Activated gamma-delta T cell (primary cell): ENCODE results near the gene MRPL53.
"Not testable (repeated sequence)": the region's sequence is repeated elsewhere in the genome, so short reads cannot be mapped to it uniquely, and the experiment has no call there.

Source experiments
- DNase-seq: peaks from one replicate; lab custom pipeline; 2025; lab: John Stamatoyannopoulos, UW

MRPL53 gene

DNA sequence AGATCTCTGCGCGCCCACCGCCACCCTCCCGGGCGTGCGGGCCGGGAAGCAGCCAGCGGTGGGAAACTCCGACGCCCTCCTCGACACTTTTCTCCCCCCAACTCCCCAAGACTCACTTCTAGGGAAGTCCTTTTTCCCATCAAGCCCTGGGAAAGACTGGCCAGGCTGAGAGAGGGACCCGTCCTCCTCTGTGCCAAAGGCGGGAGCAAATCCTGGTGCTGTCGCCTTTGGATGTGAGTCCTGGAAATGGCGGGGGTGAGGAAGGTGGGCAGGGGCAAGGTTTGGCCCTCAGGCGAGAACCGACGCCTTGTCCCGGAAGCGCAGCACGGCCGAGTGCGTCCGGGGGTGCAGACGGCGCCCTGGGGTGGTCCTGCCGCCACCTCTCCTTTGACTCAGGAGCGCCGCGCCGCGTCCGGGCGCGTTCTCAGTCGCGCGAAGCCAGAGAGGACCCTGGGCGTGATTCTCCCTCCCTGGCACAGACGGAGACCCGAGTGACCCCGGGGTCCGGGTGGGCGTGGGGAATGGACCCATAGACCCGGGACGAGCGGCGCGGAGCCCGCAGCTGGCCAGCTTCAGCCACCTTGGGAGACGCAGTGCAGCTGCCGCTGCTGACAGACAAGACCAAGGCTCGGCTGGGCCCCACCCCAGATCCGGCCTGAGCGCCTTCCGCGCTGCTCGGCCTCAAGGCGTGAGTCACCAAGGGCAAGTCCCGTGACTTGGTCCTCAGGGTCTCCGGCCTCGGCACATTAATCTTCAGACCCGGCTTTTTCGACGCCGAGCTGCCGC is 30.4 kb upstream of the MRPL53 start:
- DNase-seq = peak; percentile 18

DNA sequence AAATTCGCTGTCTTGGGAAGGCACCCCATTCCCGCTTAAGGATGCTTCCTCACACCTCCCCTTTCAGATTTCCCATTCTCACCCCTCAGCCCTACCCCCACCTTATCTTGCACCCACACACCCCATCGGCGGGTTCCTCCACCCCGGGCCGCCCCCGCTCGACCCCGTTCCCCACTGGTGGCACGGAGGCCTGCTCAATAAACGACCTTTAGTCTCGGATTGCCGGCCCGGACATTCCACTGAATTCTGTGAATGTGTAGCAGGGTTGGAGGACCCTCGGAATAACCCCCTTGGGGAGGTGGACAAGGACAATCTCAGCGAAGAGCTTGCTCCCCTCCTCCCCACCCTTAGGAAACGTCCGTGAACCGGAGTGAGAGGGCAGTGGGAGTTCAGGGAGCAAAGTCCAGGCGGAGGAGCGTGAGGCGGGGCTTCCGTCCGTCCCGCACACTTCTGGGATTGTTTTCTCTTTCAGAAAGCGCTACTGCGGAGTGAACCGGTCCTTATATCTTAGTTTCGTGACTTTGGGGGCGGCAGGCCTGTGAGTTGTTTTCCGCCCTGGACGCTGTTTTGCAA is 29.8 kb upstream of the MRPL53 start:
- no peak for DNase-seq

DNA sequence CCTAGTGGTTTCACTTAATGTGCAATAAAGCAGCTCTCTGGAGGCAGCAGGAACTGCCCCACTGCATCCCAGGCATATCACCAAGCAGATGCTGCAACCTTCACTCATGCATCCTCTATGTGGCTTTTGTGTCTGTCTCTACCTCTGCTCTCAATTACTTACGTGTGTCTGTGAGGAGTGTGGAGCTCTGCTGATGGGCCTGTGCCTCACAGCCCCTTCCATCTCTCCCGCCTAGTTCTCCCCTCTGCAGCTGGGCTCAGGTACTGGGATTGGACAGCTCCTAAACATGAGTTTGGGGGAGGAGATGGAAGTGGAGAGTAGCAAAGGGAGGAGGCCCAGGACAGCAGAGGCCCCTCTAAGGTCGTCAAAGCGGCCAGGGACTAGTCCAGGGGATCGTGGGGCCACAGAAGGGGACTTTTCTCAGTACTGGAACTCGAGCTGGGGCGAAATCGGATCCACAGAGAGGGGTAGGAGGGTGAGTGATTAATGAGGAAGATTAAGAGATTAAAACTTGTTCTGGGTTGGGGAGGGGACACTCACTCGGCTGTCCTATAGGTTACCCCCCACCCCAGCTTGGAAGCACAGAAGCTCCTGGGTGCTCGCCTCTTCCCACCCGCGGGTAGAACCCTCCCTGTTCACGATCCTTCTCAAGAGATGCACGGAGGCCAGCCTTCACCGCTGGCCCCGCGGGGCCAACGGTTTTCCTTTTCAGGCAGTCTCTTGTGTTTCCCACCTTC is 29.0 kb upstream of the MRPL53 start:
- DNase-seq = no peak

DNA sequence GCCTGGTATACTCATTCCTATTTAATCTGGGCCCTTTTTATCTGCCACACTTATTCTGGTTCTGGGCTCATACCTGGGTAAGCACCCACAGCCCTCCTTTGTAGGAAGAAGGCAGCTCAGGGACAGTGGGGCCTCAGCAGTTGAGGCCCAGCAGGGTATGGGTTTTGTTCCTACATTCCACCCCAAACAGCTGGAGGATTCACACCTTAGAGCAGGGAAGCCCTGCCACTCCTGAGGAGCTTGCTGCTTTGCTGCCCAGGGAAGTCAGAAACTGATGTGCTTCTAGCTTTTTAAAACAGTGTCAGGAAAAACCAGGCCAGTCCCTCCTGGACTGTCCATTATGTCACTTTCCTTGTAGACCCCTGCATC is 28.1 kb upstream of the MRPL53 start:
- no peak for DNase-seq

DNA sequence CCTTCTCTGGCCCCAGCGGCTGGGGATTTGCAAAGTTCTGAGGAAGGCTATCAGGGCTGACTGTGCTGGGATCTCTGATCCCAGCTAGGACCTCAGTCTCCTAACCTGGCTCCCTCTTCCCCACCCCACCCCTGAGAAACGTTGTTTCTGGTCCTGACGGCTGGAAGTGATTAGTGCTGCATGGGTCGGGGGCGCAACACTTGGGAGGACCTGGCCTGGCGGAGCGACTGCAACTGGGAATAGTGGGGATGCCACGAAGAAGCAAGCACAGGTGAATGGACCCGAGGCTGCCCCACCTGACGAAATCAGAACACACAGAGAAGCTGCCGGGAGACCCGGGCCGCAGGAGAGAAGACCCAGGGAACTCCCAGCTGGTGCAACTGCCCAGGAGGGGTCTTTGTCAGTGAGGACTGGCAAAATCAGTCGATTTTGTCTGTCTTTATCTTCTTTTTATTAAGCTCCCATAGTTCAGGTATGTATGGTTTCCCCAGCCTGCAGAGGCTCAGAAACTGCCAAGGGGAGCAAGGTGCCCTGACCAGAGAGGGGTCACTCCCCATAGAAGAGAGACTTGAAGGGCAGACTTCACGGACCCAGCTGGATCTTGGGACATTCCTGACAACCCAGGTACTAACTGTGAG is 27.6 kb upstream of the MRPL53 start:
- no peak for DNase-seq

DNA sequence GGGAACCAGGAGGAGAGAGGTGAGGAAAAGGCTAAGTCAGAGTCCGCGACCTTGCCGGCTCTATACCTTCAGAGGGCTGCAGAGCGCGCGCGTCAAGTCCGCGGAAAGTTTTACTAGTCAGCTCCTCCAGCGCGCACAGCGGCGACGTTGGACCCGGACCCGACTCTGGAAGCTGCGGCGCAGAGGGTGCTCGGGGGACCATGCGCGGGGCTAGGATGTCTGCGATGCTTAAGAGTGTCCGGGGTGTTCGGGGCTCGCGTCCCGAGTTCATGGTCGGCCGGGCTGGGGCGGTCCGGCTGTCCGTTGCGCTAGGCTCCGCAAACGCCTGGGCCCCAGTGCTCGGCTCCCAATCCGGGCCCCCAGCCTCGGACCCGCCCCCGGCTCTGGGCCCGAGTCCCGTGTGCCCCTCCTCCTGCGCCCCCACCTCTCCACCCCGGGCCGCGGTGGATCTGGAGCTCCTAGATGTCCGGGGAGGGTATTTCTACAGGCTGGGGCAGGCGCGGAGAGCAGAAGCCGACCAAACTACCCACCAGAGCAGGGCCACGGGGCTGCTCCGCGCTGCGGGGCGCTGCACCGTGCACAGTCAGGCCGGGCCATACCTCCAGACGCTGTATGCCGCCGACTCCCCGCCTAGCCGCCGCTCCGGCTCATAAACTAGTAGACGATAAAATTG is 26.9 kb upstream of the MRPL53 start, which contains the start of gene LBX2:
Gene LBX2 (minus strand): TSS at position 337 of the 673 bp plus-strand sequence. CDS start 66 bp downstream, at position 271.
- DNase-seq = no peak

DNA sequence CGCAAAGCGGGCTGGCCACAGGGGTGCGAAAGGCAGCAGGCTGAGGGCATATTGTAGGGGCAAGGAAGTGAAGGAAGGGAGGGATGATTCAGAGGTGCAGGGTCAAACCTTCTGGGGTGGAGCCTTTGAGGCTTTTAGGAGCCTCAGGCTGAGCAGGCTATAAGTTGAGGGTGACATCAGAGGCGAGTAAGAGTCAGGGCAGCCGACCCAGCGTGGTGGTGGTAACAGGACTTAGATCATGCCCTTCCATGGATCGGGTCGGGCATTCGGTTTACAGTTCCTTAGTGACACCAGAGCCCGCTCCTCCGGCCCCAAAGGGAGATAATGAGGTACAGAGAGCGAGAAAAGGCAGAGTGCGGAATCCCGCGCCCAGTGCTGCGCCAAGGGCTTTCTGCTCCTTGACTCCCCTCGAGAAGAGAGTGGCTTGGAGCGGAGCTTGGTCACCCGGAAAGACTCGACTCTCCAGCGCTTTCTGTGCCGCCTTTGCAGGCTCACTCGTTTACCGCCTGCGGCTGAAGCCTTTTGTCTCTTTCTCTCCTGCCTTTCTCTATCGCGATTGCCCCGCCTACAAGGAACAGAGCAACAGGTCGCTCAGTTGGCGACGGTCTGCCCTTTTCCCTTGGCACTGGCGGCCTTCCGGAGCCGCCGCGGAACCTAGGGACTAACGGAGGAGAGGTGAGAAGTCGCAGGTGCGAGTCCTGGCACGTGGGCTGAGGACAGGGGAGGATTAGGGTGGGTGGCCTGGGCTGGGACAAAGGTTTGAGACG is 26.2 kb upstream of the MRPL53 start:
- DNase-seq = no peak

DNA sequence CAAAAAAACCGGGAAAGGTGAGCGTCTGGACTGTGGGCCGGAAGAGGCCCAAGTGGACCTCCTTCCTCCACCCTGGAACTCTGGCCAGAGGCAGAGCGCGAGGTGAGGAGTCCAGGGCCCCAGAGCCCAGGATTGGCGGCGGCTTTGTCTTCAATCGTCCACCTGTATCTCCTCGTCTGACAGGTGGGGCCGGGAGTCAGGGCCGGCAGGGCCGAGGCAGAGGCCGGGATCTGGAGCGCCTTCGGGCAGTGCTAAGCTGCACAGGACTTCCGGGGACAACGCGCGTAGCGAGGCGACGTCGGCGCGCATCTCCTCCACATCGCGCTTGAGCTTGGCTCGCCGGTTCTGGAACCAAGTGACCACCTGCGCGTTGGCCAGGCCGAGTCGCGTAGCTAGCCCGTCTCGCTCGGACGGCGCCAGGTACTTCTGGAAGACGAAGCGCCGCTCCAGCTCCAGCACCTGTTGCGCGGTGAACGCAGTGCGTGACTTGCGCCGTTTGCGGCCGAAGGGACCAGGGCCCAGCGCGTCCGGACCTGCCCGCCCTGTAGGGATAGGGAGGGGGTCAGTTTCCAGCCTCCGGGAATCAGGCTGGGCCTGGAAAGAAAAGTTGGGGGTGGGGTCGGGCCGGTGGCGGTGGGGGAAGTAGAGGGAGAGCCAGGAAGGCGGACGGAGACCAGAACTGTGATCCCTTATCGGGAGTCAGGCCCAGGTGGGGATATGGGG is 25.5 kb upstream of the MRPL53 start:
- no peak for DNase-seq

DNA sequence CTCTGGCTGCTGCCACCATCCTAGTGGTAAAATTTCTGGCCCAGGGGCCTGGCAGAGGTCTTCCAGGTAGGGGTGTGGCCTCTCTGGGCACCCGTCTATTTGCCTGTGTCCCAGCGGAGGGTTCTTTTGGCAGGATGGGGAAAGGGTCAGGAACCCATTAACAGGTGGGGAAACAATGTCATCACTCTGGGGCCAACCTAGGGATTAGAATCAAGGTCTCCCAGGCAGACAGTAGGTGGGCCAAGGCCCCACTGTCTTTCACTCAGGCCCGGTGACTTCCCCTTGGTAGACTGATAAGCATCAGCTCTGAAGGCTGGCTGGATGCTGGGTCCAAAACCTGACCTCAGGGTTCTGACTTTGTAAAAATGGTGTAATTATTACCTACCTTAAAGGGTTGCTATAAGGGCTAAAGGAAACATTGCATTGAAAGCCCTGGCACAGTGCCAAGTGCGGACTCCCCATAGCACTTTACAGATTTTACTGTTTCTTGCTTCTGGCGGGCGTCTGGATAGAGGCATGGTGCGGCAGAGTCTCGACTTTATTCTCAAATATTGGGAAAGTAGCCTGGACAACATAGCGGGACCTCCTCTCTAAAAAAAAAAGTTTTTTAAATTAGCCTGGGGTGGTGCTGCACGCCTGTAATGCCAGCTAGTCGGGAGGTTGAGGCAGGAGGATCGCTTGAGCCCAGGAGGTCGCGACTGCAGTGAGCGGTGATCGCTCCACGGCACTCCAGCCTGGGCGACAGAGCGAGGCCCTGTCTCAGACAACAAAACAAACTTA is 24.7 kb upstream of the MRPL53 start:
- no peak for DNase-seq

DNA sequence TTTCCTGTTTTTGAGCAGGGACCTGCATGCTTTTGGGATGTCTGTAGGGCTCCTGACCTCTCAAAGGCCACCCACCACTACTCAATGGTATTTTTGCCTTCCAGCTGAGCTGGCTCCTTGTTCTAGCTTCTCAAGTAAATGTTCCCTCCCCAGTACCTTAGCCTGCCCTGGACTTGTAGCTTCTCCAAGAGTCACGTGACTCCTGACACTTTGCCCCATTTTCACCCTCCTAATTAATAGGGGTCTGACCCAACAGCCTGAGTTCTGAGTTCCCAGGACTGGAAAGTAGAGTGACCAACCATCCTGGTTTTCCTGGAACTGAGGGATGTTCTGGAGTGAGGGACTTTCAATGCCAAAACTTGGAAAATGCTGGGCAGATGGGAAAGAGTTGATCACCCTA is 23.0 kb upstream of the MRPL53 start:
- no peak for DNase-seq

DNA sequence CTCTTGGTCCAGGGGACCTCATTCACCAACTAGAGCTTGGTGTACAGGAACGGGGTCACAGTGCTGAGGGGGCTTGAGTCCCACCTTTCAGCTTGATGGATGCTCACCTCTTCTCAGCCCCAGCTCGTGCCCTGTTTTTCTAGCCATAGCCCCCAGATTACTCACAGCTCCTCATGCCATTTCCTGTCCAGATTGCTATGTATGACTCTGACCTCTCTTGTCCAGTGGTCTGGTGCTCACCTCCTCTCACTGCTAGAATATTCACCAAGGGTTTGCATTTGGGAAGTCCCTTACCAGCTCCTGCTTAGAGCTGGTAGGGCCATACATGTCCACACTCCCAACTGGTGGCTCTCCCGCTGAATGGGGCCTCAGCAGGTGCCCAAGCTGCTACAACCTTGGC is 21.1 kb upstream of the MRPL53 start:
- no peak for DNase-seq

DNA sequence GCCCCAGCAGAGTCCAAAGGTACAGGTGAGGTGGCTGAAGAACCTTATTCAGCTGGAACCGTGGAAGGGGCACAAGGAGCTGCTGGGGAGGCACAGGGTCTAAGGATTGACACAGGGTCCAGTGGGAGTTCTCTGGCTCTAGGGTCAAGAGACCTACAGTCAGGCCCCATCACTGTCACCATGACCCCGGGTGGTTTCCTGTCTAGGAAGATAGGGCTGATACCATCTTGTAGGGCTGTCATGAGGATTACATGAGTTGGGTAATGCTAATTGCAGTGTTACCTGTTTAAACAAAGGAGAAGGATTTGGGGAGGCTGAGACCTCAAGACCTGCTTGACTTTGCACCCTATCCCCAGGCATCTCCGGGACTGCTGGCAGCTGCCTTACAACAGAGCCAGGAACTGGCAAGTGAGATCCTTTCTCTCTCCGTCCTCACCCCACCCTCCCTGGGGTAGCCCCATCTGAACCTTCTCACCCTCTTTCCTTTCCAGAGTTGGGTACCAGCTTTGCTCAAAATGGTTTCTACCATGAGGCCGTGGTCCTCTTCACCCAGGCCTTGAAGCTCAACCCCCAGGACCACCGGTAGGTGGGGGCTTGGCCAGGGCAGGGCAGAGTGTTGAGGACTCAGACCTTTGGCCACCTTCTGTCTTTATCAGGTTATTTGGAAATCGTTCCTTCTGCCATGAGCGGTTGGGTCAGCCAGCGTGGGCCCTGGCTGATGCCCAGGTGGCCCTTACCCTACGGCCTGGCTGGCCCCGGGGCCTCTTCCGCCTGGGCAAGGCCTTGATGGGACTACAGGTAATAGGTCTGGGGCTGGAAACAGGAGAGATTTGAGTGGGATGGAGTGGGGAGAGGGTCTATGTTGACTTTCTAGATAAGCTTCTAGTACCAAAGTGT is 19.4 kb upstream of the MRPL53 start:
- DNase-seq = no peak

DNA sequence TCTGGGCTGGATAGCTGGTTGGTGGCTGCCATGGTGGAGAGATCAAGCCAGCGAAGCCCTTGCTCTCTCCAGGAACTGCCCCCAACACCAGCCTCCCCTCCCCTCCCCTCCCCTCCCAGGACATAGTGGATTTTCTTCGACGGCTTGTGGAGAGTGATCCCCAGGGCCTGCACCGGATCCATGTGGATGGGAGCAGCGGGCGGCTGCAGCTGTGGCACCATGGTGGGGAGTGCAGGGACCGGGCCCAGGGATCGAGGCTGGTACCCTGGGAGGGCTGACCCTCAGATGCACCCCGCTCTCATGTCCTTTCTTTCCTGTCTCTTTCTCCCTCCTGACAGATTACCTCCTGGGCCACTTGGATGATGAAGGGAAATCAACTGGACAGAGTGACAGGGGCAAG is 17.4 kb upstream of the MRPL53 start:
- no peak for DNase-seq

DNA sequence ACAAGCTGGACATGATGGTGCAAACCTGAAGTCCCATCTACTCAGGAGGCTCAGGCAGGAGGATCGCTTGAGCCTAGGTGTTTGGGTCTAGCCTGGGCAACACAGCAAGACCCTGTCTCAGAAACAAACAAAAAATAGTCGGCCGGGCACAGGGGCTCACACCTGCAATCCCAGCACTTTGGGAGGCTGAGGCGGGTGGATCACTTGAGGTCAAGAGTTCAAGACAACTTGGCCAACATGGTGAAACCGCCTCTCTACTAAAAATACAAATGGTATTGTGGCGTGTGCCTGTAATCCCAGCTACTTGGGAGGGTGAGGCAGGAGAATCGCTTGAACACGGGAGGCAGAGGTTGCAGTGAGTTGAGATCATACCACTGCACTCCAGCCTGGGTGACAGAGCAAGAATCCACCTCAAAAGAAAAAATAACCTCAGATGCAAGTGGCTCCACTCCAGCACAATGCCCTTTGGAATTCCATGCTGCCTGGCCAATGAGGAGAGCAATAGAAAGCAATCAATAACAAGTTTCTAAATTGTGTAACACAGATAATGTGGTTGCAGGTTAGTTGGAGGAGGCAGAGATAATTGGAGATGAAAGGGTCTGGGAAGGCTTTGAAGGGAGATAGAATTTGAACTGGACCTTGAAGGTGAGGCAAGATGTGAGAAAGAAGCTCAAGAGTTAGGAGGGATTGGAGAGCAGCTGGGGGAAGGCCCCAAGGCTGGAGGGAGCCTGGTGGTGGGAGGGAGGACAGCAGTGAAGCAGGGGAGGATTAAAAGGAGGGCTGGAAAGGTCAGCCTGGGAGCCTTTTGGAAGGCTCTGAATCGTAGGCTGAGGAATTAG is 16.4 kb upstream of the MRPL53 start:
- DNase-seq = no peak

DNA sequence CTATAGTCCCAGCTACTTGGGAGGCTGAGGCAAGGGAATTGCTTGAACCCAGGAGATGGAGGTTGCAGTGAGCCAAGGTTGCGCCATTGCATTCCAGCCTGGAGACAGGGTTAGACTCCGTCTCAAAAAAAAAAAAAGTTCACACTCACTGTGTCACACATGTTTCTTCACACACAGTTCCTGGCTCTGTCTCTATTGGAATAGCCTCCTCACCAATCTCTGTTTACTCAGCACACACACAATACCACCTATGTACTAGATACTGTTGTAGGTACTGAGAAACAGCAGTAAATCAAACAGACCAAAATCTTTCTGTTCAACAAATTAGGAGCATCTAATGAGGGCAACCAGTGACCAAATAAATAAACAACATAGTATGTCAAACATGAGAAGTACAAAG is 13.7 kb upstream of the MRPL53 start:
- DNase-seq = no peak

DNA sequence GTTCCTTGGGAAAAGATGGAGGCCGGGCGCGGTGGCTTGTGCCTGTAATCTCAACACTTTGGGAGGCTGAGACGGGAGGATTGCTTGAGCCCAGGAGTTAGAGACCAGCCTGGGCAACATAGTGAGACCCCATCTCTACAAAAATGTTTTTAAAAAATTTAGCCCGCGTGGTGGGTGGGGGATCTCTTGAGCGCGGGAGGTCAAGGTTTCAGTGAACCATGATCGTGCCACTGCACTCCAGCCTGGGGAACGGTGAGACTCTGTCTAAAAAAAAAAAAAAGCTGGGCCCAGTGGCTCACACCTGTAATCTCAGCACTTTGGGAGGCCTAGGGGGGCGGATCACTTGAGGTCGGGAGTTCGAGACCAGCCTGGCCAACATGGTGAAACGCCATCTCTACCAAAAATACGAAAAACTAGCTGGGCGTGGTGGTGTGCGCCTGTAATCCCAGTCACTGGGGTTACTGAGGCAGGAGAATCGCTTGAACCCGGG is 11.2 kb upstream of the MRPL53 start:
- not testable (repeated sequence) for DNase-seq

DNA sequence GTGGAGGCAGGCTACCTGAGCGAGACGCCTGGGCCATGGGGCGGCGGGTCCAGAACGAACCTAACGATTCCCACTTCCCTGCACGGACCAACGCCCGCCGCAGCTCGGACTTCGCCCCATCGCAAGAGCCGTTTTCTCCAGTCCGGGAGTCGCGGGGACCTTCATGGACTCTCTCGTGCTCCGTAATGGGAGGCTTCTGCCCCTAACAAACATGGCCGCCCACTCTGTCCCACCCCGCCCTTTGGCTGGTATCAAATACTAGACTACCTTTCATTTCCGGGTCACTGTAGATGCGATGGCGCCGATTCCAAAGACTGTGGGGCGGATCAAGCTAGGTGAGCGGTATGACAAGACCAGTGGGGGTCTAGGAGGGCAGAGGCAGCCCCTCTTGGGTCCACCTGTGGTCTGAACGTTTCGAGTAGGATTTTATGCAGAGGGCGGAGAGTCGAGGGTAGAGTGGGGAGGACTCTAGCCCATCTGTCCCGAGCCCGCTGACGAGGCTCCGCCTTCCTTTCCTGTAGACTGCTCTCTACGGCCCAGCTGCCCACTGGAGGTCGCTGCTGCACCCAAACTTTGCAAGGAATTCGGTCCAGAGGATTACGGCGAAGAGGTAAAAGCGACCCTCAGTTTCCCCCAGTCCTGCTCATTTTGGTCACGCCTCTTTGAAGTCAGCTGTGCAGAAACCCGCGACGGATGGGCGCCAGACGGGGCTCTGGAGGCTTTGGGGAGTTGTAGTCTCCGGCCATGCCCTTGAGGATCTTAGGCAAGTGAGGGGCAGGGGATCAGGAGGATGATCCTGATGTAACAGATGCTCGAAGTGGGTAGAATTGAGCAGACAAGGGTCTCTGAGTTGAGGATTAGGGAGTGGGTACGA is 10.6 kb upstream of the MRPL53 start, which contains the start of the genes CCDC142 and TTC31:
Gene CCDC142 (minus strand): TSS at position 198 of the 874 bp plus-strand sequence. CDS start 161 bp downstream, at position 37.
Gene TTC31 (plus strand): TSS at position 281 of the 874 bp plus-strand sequence. CDS start 15 bp downstream, at position 296.
- DNase-seq = peak; percentile 56
